HepG2 (cell line): Measurements from ENCODE around the gene CWF19L2. TPM values are rescaled to one million over a fixed set of nuclear protein-coding genes. Genes with fewer than 3 reads are reported as not detected.
A peak's percentile ranks its signal among the peaks of the same experiment; 100 is the strongest.

Source experiments
- AHR ChIP-seq: IDR thresholded peaks from 2 replicates; pipeline ENCODE4 v1.6.1; 2018; ENCODE audit warnings: missing genetic modification reagents, missing compliant biosample characterization
- CREM ChIP-seq, 2 experiments: sonication (generic) in 1 of 2; formaldehyde crosslinking in 1 of 2; IDR thresholded peaks; 2 replicates each; pipeline versions ENCODE4 v1.4.0 to v1.6.1; 2016 to 2020; ENCODE audit warnings: antibody characterized with exemption in 1 of 2, mild to moderate bottlenecking in 1 of 2, missing genetic modification reagents in 1 of 2
- EP300 ChIP-seq, 3 experiments: sonication (generic) in 1 of 3; formaldehyde crosslinking in 1 of 3; IDR thresholded peaks; 2 replicates each; pipeline versions ENCODE4 v1.5.1 to v1.6.1; 2011 to 2020; ENCODE audit warnings: low read depth in 2 of 3, low read length in 2 of 3, borderline replicate concordance in 1 of 3, improper control_type of control experiment in 1 of 3, mild to moderate bottlenecking in 1 of 3, missing genetic modification reagents in 1 of 3, moderate library complexity in 1 of 3
- FOXP1 ChIP-seq, 2 experiments: fragments of 450-650 bp in 1 of 2; IDR thresholded peaks; 2 replicates each; pipeline ENCODE4 v1.6.1; 2017 to 2018; ENCODE audit warnings: antibody characterized with exemption in 1 of 2
- HNRNPUL1 ChIP-seq: fragments of 200-400 bp; formaldehyde crosslinking; IDR thresholded peaks from 2 replicates; pipeline ENCODE4 v1.6.1; 2017; ENCODE audit warnings: low read depth, mild to moderate bottlenecking, low read length, moderate library complexity
- KDM6A ChIP-seq: IDR thresholded peaks from 2 replicates; pipeline ENCODE4 v1.6.1; 2016; ENCODE audit warnings: low read depth
- MEF2D ChIP-seq: sonication (generic); formaldehyde crosslinking; IDR thresholded peaks from 2 replicates; pipeline ENCODE4 v1.5.1; 2020; ENCODE audit warnings: mild to moderate bottlenecking, missing genetic modification reagents
- NFE2 ChIP-seq: sonication (generic); formaldehyde crosslinking; IDR thresholded peaks from 2 replicates; pipeline ENCODE4 v1.4.0; 2020; ENCODE audit warnings: missing genetic modification reagents
- NR2C2 ChIP-seq: sonication (generic); formaldehyde crosslinking; IDR thresholded peaks from 2 replicates; pipeline ENCODE4 v1.4.0; 2020; ENCODE audit warnings: missing genetic modification reagents, mild to moderate bottlenecking, moderate library complexity, borderline replicate concordance
- NR2F2 ChIP-seq: IDR thresholded peaks from 2 replicates; pipeline ENCODE4 v1.6.1; 2012; ENCODE audit warnings: low read depth, inconsistent platforms, borderline replicate concordance
- POLR2AphosphoS2 ChIP-seq: IDR thresholded peaks from 2 replicates; pipeline ENCODE4 v1.6.1; 2011; ENCODE audit warnings: low read depth, low read length, improper control_type of control experiment
- RARA ChIP-seq: IDR thresholded peaks from 2 replicates; pipeline ENCODE4 v1.6.1; 2016; ENCODE audit warnings: missing genetic modification reagents, missing compliant biosample characterization
- RCOR2 ChIP-seq: IDR thresholded peaks from 2 replicates; pipeline ENCODE4 v1.6.1; 2016; ENCODE audit warnings: missing biosample characterization, missing genetic modification reagents
- RORA ChIP-seq: sonication (generic); formaldehyde crosslinking; IDR thresholded peaks from 2 replicates; pipeline ENCODE4 v1.5.0; 2020; ENCODE audit warnings: mild to moderate bottlenecking, missing genetic modification reagents, moderate library complexity
- RXRB ChIP-seq: IDR thresholded peaks from 2 replicates; pipeline ENCODE4 v1.6.1; 2016; ENCODE audit warnings: borderline replicate concordance, missing genetic modification reagents, missing compliant biosample characterization
- TCF7 ChIP-seq: sonication (generic); IDR thresholded peaks from 2 replicates; pipeline ENCODE4 v1.6.1; 2016; ENCODE audit warnings: antibody characterized with exemption, low read depth
- ZBTB42 ChIP-seq: sonication (generic); formaldehyde crosslinking; IDR thresholded peaks from 2 replicates; pipeline ENCODE4 v1.5.0; 2020; ENCODE audit warnings: mild to moderate bottlenecking, missing genetic modification reagents
- ZFP36L2 ChIP-seq: sonication (generic); formaldehyde crosslinking; IDR thresholded peaks from 2 replicates; pipeline ENCODE4 v1.4.0; 2020; ENCODE audit warnings: missing genetic modification reagents
- ZIK1 ChIP-seq: sonication (generic); formaldehyde crosslinking; IDR thresholded peaks from 2 replicates; pipeline ENCODE4 v1.5.0; 2020; ENCODE audit warnings: mild to moderate bottlenecking, low read depth, missing genetic modification reagents, borderline replicate concordance
- ZKSCAN1 ChIP-seq: fragments of 150-350 bp; IDR thresholded peaks from 2 replicates; pipeline ENCODE4 v1.6.1; 2014; ENCODE audit warnings: low read length
- ZNF205 ChIP-seq: IDR thresholded peaks from 2 replicates; pipeline ENCODE4 v1.6.1; 2018; ENCODE audit warnings: missing biosample characterization, missing genetic modification reagents
- ZNF234 ChIP-seq: sonication (generic); formaldehyde crosslinking; conservative IDR thresholded peaks from 2 replicates; pipeline ENCODE4 v1.5.1; 2020; ENCODE audit warnings: mild to moderate bottlenecking, missing genetic modification reagents
- ZNF264 ChIP-seq: sonication (generic); formaldehyde crosslinking; IDR thresholded peaks from 2 replicates; pipeline ENCODE4 v1.4.0; 2020; ENCODE audit warnings: missing genetic modification reagents
- ZNF326 ChIP-seq: sonication (generic); formaldehyde crosslinking; IDR thresholded peaks from 2 replicates; pipeline ENCODE4 v1.4.0; 2020; ENCODE audit warnings: missing genetic modification reagents, borderline replicate concordance
- ZNF772 ChIP-seq: sonication (generic); formaldehyde crosslinking; IDR thresholded peaks from 2 replicates; pipeline ENCODE4 v1.5.0; 2020; ENCODE audit warnings: mild to moderate bottlenecking, missing genetic modification reagents
- ZNF816 ChIP-seq: sonication (generic); formaldehyde crosslinking; IDR thresholded peaks from 2 replicates; pipeline ENCODE4 v1.8.0; 2022; ENCODE audit warnings: missing genetic modification reagents, mild to moderate bottlenecking, borderline replicate concordance
- polyA plus RNA-seq, 8 experiments: library from polyadenylated mRNA; depleted of rRNA in 3 of 8; stranded (reverse) in 7 of 8; unstranded in 1 of 8; fragments of >200 nt; fragmentation: Illumina TruSeq in 4 of 8; extraction: Trizol in 4 of 8; gene quantifications; 2 replicates each; pipeline versions ENCODE4 v1.2.1 to v1.2.3, GENCODE V29; 2011 to 2016; ENCODE audit warnings: low read depth in 4 of 8, missing spikeins in 1 of 8, mixed read lengths in 1 of 8; ENCODE audit not compliant: insufficient read depth in 1 of 8
- total RNA-seq, 5 experiments: library from RNA; depleted of rRNA; stranded (reverse); fragments of >200 nt; fragmentation: Illumina TruSeq; extraction: Trizol; gene quantifications; 2 replicates each; pipeline ENCODE4 v1.2.3, GENCODE V29; 2016; ENCODE audit warnings: low read depth in 1 of 5
- TF ChIP-seq, protein P1 (sequence below): sonication (generic); formaldehyde crosslinking; IDR thresholded peaks from 2 replicates; pipeline ENCODE4 v1.4.0; 2020; ENCODE audit warnings: missing genetic modification reagents, mild to moderate bottlenecking, borderline replicate concordance
- TF ChIP-seq, protein P2 (sequence below): sonication (generic); formaldehyde crosslinking; IDR thresholded peaks from 2 replicates; pipeline ENCODE4 v1.8.0; 2022; ENCODE audit warnings: mild to moderate bottlenecking, missing genetic modification reagents, moderate library complexity

The CWF19L2 gene
- total and polyA plus RNA-seq, 2 of the 13 experiments (the other 11 are each of a cell fraction or from before 2014, with no cell fraction given) = 2.2 to 18.6 TPM

- TF ChIP-seq RXRB (peak; percentile 77; the same call in 1 of the 2 replicates), ZNF816 (CRISPR knock-in tag) (0 out of 2 replicates have a peak, but pooled peaks have one; percentile 33), ZNF205 (0 out of 2 replicates have a peak, but pooled peaks have one; percentile 20), NR2C2 (CRISPR knock-in tag) (peak; percentile 42; the same call in 1 of the 2 replicates), KDM6A (CRISPR knock-in tag) (peak; percentile 87), TCF7 (peak; percentile 71), NR2F2 (peak; percentile 97), ZNF234 (no peak), NFE2 (CRISPR knock-in tag) (no peak), POLR2AphosphoS2 (no peak), EP300 (IDR thresholded peaks at IDR 0.05; ENCODE audit: low read depth in 2 of 2, low read length in 2 of 2) (peak; percentile 8 to 88; a peak in 2 of 4 replicates), EP300 (CRISPR knock-in tag; IDR thresholded peaks at IDR 0.05; ENCODE audit: borderline replicate concordance) (peak; percentile 62; the same call in 1 of the 2 replicates), HNRNPUL1 (peak; percentile 74; the same call in 1 of the 2 replicates), CREM (IDR thresholded peaks at IDR 0.05) (peak; percentile 72; the same call in 1 of the 2 replicates), CREM (CRISPR knock-in tag; IDR thresholded peaks at IDR 0.05) (no peak), ZNF772 (0 out of 2 replicates have a peak, but pooled peaks have one; percentile 32), ZFP36L2 (no peak), MEF2D (CRISPR knock-in tag) (0 out of 2 replicates have a peak, but pooled peaks have one; percentile 51), ZIK1 (CRISPR knock-in tag) (no peak), RORA (CRISPR knock-in tag) (peak; percentile 89; the same call in 1 of the 2 replicates), ZBTB42 (CRISPR knock-in tag) (no peak), ZNF326 (CRISPR knock-in tag) (no peak), RCOR2 (peak; percentile 76; the same call in 1 of the 2 replicates), RARA (CRISPR knock-in tag) (peak; percentile 85), ZNF264 (CRISPR knock-in tag) (0 out of 2 replicates have a peak, but pooled peaks have one; percentile 20), FOXP1 (IDR thresholded peaks at IDR 0.05) (peak; percentile 63; the same call in 1 of the 2 replicates), FOXP1 (CRISPR knock-in tag; IDR thresholded peaks at IDR 0.05) (peak; percentile 88), ZKSCAN1 (peak; percentile 97), AHR (CRISPR knock-in tag) (no peak; the same call in 1 of the 2 replicates)
- TF ChIP-seq, protein P1, sequence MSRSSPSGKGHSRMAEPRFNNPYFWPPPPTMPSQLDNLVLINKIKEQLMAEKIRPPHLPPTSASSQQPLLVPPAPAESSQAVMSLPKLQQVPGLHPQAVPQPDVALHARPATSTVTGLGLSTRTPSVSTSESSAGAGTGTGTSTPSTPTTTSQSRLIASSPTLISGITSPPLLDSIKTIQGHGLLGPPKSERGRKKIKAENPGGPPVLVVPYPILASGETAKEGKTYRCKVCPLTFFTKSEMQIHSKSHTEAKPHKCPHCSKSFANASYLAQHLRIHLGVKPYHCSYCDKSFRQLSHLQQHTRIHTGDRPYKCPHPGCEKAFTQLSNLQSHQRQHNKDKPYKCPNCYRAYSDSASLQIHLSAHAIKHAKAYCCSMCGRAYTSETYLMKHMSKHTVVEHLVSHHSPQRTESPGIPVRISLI (CRISPR knock-in tag) = peak; percentile 97
- TF ChIP-seq, protein P2, sequence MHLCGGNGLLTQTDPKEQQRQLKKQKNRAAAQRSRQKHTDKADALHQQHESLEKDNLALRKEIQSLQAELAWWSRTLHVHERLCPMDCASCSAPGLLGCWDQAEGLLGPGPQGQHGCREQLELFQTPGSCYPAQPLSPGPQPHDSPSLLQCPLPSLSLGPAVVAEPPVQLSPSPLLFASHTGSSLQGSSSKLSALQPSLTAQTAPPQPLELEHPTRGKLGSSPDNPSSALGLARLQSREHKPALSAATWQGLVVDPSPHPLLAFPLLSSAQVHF (CRISPR knock-in tag) = no peak
Measured at GRCh38 chr11:107408762-107409211, 48.8 kb downstream of the CWF19L2 start (continued).
